CD8-positive, alpha-beta memory T cell (primary cell): ENCODE measurements around the gene CST8. TPM values are rescaled to one million over a fixed set of nuclear protein-coding genes. Genes with fewer than 3 reads are reported as not detected.

ENCODE experiments used
- CTCF ChIA-PET: fragments of 350-600 bp; sonication (Branson Sonifier 250); formaldehyde crosslinking; loops from one replicate; lab custom pipeline; 2021; ENCODE audit warnings: antibody characterized with exemption; lab: Charles Lee
- POLR2A ChIA-PET: fragments of 350-600 bp; sonication (Branson Sonifier 250); formaldehyde crosslinking; loops from one replicate; lab custom pipeline; 2021; ENCODE audit warnings: antibody characterized with exemption; lab: Charles Lee
- DNase-seq, 5 donors: peaks; one replicate each; pipeline versions ENCODE4 v3.0.0 to v3.0.0-alpha.2; 2020 to 2022; ENCODE audit warnings: mixed read lengths in 1 of 5
- H3K27ac ChIP-seq: one replicate; pipeline ENCODE4 v1.7.0; 2013; ENCODE audit warnings: low read depth, mild to moderate bottlenecking, low read length, moderate library complexity
- H3K27me3 ChIP-seq: 2 replicates; pipeline ENCODE4 v1.7.0; 2013; ENCODE audit warnings: low read length, mild to moderate bottlenecking; ENCODE audit not compliant: insufficient read depth, poor library complexity, severe bottlenecking
- H3K36me3 ChIP-seq: 2 replicates; pipeline ENCODE4 v1.7.0; 2013; ENCODE audit warnings: mild to moderate bottlenecking, low read length, moderate library complexity; ENCODE audit not compliant: insufficient read depth
- H3K4me1 ChIP-seq: 2 replicates; pipeline ENCODE4 v1.7.0; 2013; ENCODE audit warnings: mild to moderate bottlenecking, low read length, moderate library complexity; ENCODE audit not compliant: insufficient read depth
- H3K4me3 ChIP-seq: 2 replicates; pipeline ENCODE4 v1.7.0; 2013; ENCODE audit warnings: mild to moderate bottlenecking, low read length
- H3K9me3 ChIP-seq: 2 replicates; pipeline ENCODE4 v1.7.0; 2013; ENCODE audit warnings: mild to moderate bottlenecking, low read length
- H3K27ac Mint-ChIP-seq, 8 donors: one replicate each; pipeline ENCODE4 v1.8.0; 2020 to 2021; ENCODE audit warnings: mixed read lengths in 8 of 8, mild to moderate bottlenecking in 6 of 8, inconsistent platforms in 3 of 8, moderate library complexity in 3 of 8
- H3K27me3 Mint-ChIP-seq, 2 donors: one replicate each; pipeline ENCODE4 v1.8.0; 2020 to 2021; ENCODE audit warnings: mixed read lengths in 2 of 2, mild to moderate bottlenecking in 1 of 2, moderate library complexity in 1 of 2
- H3K36me3 Mint-ChIP-seq, 3 donors: one replicate each; pipeline ENCODE4 v1.8.0; 2020 to 2021; ENCODE audit warnings: mixed read lengths in 3 of 3, inconsistent platforms in 1 of 3, mild to moderate bottlenecking in 1 of 3
- H3K4me1 Mint-ChIP-seq, 3 donors: one replicate each; pipeline ENCODE4 v1.8.0; 2020 to 2021; ENCODE audit warnings: mixed read lengths in 3 of 3, inconsistent platforms in 1 of 3, mild to moderate bottlenecking in 1 of 3
- H3K4me3 Mint-ChIP-seq, 7 donors: one replicate each; pipeline ENCODE4 v1.8.0; 2020 to 2021; ENCODE audit warnings: mixed read lengths in 7 of 7, mild to moderate bottlenecking in 6 of 7, moderate library complexity in 4 of 7, inconsistent platforms in 2 of 7
- H3K9me3 Mint-ChIP-seq, 5 donors: one replicate each; pipeline ENCODE4 v1.8.0; 2020 to 2022; ENCODE audit warnings: mixed read lengths in 5 of 5, mild to moderate bottlenecking in 3 of 5, moderate library complexity in 2 of 5, inconsistent platforms in 1 of 5
- polyA plus RNA-seq: library from polyadenylated mRNA; unstranded; fragments of 300-500 nt; fragmentation: Illumina TruSeq; gene quantifications from one replicate; pipeline ENCODE4 v1.2.3, GENCODE V29; 2021
- total RNA-seq, 2 experiments: library from RNA; stranded (reverse); gene quantifications; one replicate each; pipeline ENCODE4 v1.2.3, GENCODE V29; 2021

The CST8 gene
- total and polyA plus RNA-seq, 3 experiments from 2014 or later, result not detected

DNA sequence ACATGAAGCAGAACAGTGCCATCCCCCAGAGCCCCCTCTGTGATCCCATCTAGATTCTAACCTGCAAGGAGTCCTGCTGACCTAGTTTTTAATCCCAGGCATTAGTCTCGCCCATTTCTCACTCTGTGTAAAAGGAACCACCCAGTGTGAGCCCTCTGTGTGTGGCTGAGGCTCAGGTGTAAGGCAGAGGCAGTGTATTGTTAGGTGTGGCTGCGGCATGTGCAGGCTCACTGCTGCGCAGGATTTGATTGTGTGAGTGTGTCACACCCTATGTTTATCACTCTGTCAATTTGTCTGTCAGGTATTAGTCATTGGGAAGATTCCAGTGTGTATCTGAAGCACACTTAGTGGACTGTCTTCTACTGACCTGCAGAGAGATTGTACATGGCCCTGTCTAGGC, 13.7 kb upstream of the CST8 start:
- peaks cover 0 to 4% (median 0%) of the 10 kb centered on the region in 3 donors for H3K36me3 Mint-ChIP-seq
- Histone ChIP-seq H3K27ac (no peak overlapping the region), H3K27me3 (no peaks in the 10 kb centered on the region), H3K9me3 (no peaks in the 10 kb centered on the region), H3K4me3 (no peak overlapping the region), H3K4me1 (no peaks in the 10 kb centered on the region), H3K36me3 (no peaks in the 10 kb centered on the region)
- H3K9me3 Mint-ChIP-seq, result peaks cover 0 to 6% (median 0%) of the 10 kb centered on the region in 5 donors
- peaks cover 4 to 5% of the 10 kb centered on the region in 2 donors for H3K27me3 Mint-ChIP-seq
- no peak for DNase-seq
- POLR2A ChIA-PET, result no interaction called here
- H3K4me1 Mint-ChIP-seq, result no peaks in the 10 kb centered on the region
- H3K4me3 Mint-ChIP-seq, result no peak overlapping the region
- CTCF ChIA-PET, result no interaction called here
- no peak overlapping the region for H3K27ac Mint-ChIP-seq

DNA sequence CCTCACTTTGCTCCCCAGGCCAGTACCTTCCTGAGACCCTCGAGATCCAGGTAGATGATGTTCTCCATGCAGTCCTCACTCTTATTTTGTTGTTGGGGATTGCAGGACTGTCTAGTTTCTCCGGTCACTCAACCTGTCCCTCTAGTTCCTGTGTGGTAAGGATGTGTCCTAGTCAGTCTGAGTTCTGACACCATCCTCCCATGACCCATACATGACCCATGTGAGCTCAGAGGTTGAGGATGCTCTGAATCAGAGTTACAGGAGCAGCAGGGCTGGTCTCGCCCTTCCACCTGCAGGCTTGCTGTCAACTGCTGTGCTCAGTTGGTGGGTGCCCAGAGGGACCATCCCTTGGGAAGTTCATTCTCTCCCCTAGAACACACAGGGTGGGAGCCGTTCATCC, 11.9 kb upstream of the CST8 start:
- no peaks in the 10 kb centered on the region for H3K4me1 ChIP-seq
- H3K4me3 ChIP-seq, result no peak overlapping the region
- no peaks in the 10 kb centered on the region for H3K27me3 ChIP-seq
- H3K27ac ChIP-seq, result no peak overlapping the region
- no peaks in the 10 kb centered on the region for H3K4me1 Mint-ChIP-seq
- H3K4me3 Mint-ChIP-seq, result no peak overlapping the region
- peaks cover 0 to 6% (median 0%) of the 10 kb centered on the region in 5 donors for H3K9me3 Mint-ChIP-seq
- H3K36me3 ChIP-seq, result no peaks in the 10 kb centered on the region
- peaks cover 0 to 2% of the 10 kb centered on the region in 2 donors for H3K27me3 Mint-ChIP-seq
- H3K27ac Mint-ChIP-seq, result no peak overlapping the region
- CTCF ChIA-PET, result no interaction called here
- POLR2A ChIA-PET, result no interaction called here
- H3K9me3 ChIP-seq, result no peaks in the 10 kb centered on the region
- peaks cover 0 to 4% (median 0%) of the 10 kb centered on the region in 3 donors for H3K36me3 Mint-ChIP-seq
- DNase-seq, result no peak

DNA sequence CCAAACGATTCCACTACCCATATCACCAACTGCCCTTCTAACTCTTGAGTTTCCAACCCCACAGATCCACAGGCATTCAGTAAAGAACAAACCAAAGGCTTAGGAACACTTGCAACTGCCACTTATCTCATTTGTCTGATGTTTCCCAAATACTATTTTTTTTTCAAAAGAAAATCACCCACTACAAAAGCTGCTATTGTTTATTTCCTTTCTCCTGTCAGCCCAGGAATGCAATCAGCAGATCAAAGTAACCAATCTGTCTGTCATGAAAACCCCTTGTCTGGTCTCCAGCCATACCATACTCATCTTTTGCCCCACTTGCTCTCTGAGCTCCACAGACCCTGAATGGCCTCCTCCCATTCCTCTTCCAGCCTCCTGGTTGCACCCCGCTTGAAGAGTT, 8.8 kb upstream of the CST8 start:
- H3K9me3 ChIP-seq, result no peaks in the 10 kb centered on the region
- Mint-ChIP-seq H3K36me3 (peaks cover 0 to 4% (median 2%) of the 10 kb centered on the region in 3 donors), H3K9me3 (peaks cover 0 to 6% (median 0%) of the 10 kb centered on the region in 5 donors), H3K27ac (no peak overlapping the region), H3K4me3 (no peak overlapping the region), H3K4me1 (no peaks in the 10 kb centered on the region), H3K27me3 (peaks cover 0 to 2% of the 10 kb centered on the region in 2 donors)
- no peaks in the 10 kb centered on the region for H3K27me3 ChIP-seq
- no peak overlapping the region for H3K4me3 ChIP-seq
- H3K36me3 ChIP-seq, result no peaks in the 10 kb centered on the region
- no peaks in the 10 kb centered on the region for H3K4me1 ChIP-seq
- no peak for DNase-seq
- ChIA-PET POLR2A (no interaction called here), CTCF (no interaction called here)
- no peak overlapping the region for H3K27ac ChIP-seq

DNA sequence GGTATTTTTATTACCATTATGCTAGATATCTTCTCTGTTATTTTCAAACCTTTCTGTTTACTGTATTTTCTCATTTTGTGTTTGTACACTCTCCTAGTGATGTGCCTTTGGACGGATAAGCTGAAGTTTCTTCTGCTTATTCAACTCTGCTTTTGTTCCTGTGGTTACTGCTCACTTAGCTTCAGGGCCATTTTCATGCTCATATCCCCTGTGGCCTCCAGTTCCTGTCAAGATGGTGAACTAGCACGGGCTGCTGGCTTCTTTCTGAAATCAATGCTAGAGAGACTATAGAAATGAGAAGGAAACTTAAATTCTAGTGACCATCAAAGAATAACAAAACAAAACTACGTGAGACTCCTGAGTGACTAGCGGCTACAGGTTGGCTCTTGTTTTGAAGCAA, 6.8 kb upstream of the CST8 start:
- Histone ChIP-seq H3K27ac (no peak overlapping the region), H3K4me1 (no peaks in the 10 kb centered on the region), H3K27me3 (no peaks in the 10 kb centered on the region), H3K9me3 (no peaks in the 10 kb centered on the region), H3K4me3 (no peak overlapping the region), H3K36me3 (no peaks in the 10 kb centered on the region)
- H3K4me3 Mint-ChIP-seq, result no peak overlapping the region
- no peaks in the 10 kb centered on the region for H3K27me3 Mint-ChIP-seq
- H3K4me1 Mint-ChIP-seq, result no peaks in the 10 kb centered on the region
- H3K36me3 Mint-ChIP-seq, result peaks cover 0 to 2% (median 0%) of the 10 kb centered on the region in 3 donors
- no peak for DNase-seq
- CTCF ChIA-PET, result no interaction called here
- peak overlapping the region in 1 of 8 donors; percentile 1 for H3K27ac Mint-ChIP-seq
- POLR2A ChIA-PET, result no interaction called here
- peaks cover 0 to 4% (median 0%) of the 10 kb centered on the region in 5 donors for H3K9me3 Mint-ChIP-seq

DNA sequence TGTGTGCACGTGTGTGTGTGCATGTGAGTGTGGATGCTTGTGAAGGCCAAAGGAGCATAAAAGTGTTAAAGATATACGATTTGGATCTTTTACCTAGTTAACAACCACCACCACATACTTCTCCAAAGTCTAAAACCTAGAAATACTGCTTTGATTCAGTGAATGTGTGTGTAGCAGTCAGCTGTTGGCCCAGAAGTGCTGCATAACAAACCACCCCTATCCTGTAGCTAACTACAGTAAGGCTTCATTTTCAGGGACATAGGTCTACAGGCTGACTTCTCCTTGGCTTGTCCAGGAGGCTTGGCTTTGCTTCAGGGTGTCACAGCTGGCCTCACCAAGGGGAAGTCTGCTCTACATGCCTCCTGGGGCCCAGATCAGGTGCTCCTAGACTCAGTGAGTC, 2.4 kb upstream of the CST8 start:
- H3K27ac Mint-ChIP-seq, result no peak overlapping the region
- Histone ChIP-seq H3K4me1 (no peaks in the 10 kb centered on the region), H3K4me3 (no peak overlapping the region), H3K27ac (no peak overlapping the region), H3K27me3 (no peaks in the 10 kb centered on the region), H3K36me3 (no peaks in the 10 kb centered on the region), H3K9me3 (no peaks in the 10 kb centered on the region)
- H3K4me3 Mint-ChIP-seq, result no peak overlapping the region
- H3K9me3 Mint-ChIP-seq, result peaks cover 0 to 2% (median 0%) of the 10 kb centered on the region in 5 donors
- POLR2A ChIA-PET, result no interaction called here
- no peaks in the 10 kb centered on the region for H3K4me1 Mint-ChIP-seq
- peaks cover 0 to 2% (median 0%) of the 10 kb centered on the region in 3 donors for H3K36me3 Mint-ChIP-seq
- H3K27me3 Mint-ChIP-seq, result peaks cover 0 to 1% of the 10 kb centered on the region in 2 donors
- DNase-seq, result no peak
- CTCF ChIA-PET, result no interaction called here

DNA sequence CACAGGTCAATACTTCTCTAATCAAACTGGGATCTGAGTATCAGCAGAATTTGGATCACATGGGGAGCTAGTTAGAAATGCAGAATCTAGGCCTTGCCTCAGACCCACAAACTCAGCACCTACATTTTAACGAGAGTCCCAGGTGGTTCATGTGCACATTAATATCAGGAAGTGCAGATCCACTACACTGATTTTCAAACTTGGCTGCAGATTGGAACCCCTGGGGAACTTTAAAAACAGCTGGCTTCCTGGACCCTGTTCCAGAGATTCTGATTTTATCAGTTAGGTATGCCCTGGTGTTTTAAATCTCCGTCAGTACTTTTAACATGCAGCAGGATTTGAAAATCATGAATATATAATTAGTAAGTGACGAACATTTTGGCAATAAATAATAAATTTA, 1.9 kb upstream of the CST8 start:
- Mint-ChIP-seq H3K27me3 (peaks cover 0 to 1% of the 10 kb centered on the region in 2 donors), H3K4me1 (no peaks in the 10 kb centered on the region), H3K27ac (no peak overlapping the region), H3K36me3 (peaks cover 0 to 2% (median 0%) of the 10 kb centered on the region in 3 donors), H3K9me3 (peaks cover 0 to 2% (median 0%) of the 10 kb centered on the region in 5 donors), H3K4me3 (no peak overlapping the region)
- Histone ChIP-seq H3K4me1 (no peaks in the 10 kb centered on the region), H3K27ac (no peak overlapping the region), H3K9me3 (no peaks in the 10 kb centered on the region), H3K27me3 (no peaks in the 10 kb centered on the region), H3K4me3 (no peak overlapping the region), H3K36me3 (no peaks in the 10 kb centered on the region)
- CTCF ChIA-PET, result no interaction called here
- DNase-seq, result no peak
- POLR2A ChIA-PET, result no interaction called here

DNA sequence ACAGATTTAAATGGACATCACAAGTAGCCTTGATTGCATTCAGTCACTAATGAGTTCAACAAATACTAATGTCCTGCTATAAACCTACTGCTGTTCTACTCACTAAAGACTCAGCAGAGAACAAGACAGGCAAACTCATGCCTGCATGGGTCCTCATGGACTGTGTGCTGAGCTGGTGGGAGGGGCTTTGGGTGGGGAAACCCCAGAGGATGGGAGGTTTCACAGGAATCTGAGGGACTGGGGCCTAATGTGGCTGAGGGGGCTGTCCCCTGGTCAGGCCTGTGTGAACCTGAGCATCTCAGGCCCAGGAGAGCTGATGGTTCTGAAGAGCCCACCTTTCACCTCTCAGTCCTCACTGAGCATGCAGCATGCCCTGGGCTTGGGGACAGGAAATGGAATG, 1.4 kb downstream of the CST8 start:
- H3K4me1 ChIP-seq, result no peaks in the 10 kb centered on the region
- no peaks in the 10 kb centered on the region for H3K9me3 ChIP-seq
- POLR2A ChIA-PET, result no interaction called here
- H3K27ac Mint-ChIP-seq, result no peak overlapping the region
- H3K27me3 ChIP-seq, result no peaks in the 10 kb centered on the region
- H3K27me3 Mint-ChIP-seq, result peaks cover 0 to 6% of the 10 kb centered on the region in 2 donors
- no peak overlapping the region for H3K27ac ChIP-seq
- CTCF ChIA-PET, result no interaction called here
- H3K4me3 Mint-ChIP-seq, result no peak overlapping the region
- DNase-seq, result no peak
- no peak overlapping the region for H3K4me3 ChIP-seq
- H3K36me3 ChIP-seq, result no peaks in the 10 kb centered on the region
- no peaks in the 10 kb centered on the region for H3K4me1 Mint-ChIP-seq
- no peaks in the 10 kb centered on the region for H3K36me3 Mint-ChIP-seq
- H3K9me3 Mint-ChIP-seq, result peaks cover 0 to 12% (median 8%) of the 10 kb centered on the region in 5 donors

DNA sequence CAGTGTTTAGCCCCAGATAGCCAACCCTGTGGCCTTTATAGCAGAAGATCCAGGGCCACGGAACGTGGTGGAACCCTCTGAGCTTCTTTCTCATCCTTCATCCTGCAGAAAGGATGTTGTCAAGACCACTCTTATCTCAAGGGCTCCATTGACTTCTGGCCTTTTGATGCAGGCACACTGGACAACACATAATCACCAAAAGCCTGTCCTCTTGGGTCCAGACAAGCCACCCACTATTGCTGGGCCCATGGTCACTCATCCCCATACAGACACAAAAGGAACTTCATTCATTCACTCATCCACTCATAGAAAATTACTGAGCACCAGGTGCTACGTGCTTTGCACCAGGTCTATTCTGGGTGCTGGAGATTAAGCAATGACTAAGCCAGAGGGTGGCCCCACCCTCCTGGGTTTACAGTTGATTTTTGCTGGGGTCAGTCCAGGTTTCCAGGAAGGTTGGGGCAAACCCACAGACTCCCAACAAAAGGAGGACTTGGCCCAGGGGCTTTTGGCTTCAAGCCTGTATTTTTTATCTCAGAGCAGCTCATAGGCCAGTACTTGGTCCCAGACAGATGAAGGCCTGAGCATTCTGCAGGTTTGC, 2.4 kb downstream of the CST8 start:
- Histone ChIP-seq H3K9me3 (no peaks in the 10 kb centered on the region), H3K4me3 (no peak overlapping the region), H3K27me3 (no peaks in the 10 kb centered on the region), H3K36me3 (no peaks in the 10 kb centered on the region), H3K4me1 (no peaks in the 10 kb centered on the region), H3K27ac (peak overlapping the region; percentile 46)
- no peak for DNase-seq
- Mint-ChIP-seq H3K4me1 (no peaks in the 10 kb centered on the region), H3K4me3 (peak overlapping the region in 1 of 7 donors; percentile 52), H3K27me3 (peaks cover 0 to 8% of the 10 kb centered on the region in 2 donors), H3K27ac (peak overlapping the region in 1 of 8 donors; percentile 24), H3K36me3 (no peaks in the 10 kb centered on the region), H3K9me3 (peaks cover 0 to 12% (median 8%) of the 10 kb centered on the region in 5 donors)
- ChIA-PET CTCF (no interaction called here), POLR2A (no interaction called here)
